GM23338 (cell line): ENCODE measurements around the gene CARNS1.

Experiments used
- EZH2 ChIP-seq: fragments of 200-600 bp; sonication (generic); IDR thresholded peaks from one replicate; pipeline ENCODE4 v1.8.0; 2017; ENCODE audit warnings: antibody characterized with exemption, mild to moderate bottlenecking, low read depth; ENCODE audit not compliant: unreplicated experiment
- JUNB ChIP-seq: IDR thresholded peaks from one replicate; pipeline ENCODE4 v1.6.1; 2016; ENCODE audit warnings: antibody characterized with exemption; ENCODE audit not compliant: unreplicated experiment
- TF ChIP-seq, protein P1 (sequence below), 2 experiments: fragments of 200-600 bp in 1 of 2; sonication (generic) in 1 of 2; conservative IDR thresholded peaks; 2 replicates each; pipeline versions ENCODE4 v1.5.1 to v1.6.1; 2016 to 2017; ENCODE audit warnings: antibody characterized with exemption in 2 of 2, low read depth in 2 of 2, mild to moderate bottlenecking in 2 of 2, moderate library complexity in 1 of 2

DNA sequence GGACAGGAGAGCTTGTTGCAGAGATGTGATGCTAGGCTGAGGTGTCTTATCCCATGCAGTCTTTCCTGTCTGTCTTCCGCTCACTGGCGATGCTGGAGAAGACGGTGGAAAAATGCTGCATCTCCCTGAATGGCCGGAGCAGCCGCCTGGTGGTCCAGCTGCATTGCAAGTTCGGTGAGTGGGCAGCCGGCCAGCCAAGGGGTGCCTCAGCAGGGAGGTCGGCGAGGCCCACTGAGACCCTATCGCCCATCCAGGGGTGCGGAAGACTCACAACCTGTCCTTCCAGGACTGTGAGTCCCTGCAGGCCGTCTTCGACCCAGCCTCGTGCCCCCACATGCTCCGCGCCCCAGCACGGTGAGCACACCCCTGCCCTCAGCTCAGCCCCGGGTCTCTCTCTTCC, 22.0 kb upstream of the CARNS1 start:
- TF ChIP-seq, protein P1, sequence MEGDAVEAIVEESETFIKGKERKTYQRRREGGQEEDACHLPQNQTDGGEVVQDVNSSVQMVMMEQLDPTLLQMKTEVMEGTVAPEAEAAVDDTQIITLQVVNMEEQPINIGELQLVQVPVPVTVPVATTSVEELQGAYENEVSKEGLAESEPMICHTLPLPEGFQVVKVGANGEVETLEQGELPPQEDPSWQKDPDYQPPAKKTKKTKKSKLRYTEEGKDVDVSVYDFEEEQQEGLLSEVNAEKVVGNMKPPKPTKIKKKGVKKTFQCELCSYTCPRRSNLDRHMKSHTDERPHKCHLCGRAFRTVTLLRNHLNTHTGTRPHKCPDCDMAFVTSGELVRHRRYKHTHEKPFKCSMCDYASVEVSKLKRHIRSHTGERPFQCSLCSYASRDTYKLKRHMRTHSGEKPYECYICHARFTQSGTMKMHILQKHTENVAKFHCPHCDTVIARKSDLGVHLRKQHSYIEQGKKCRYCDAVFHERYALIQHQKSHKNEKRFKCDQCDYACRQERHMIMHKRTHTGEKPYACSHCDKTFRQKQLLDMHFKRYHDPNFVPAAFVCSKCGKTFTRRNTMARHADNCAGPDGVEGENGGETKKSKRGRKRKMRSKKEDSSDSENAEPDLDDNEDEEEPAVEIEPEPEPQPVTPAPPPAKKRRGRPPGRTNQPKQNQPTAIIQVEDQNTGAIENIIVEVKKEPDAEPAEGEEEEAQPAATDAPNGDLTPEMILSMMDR (conservative IDR thresholded peaks at IDR 0.05; ENCODE audit: low read depth in 2 of 2) = no peak
- TF ChIP-seq EZH2 (no peak), JUNB (no peak)
